GM12878 (cell line): ENCODE results near the gene GOLGA6L10. TPM values are rescaled to one million over a fixed set of nuclear protein-coding genes. Genes with fewer than 3 reads are reported as not detected.
"Not testable (repeated sequence)": the region's sequence is repeated elsewhere in the genome, so short reads cannot be mapped to it uniquely, and the experiment has no call there.

Experiments
- ATAC-seq: fragments of 200-7000 bp; cut with Tn5 transposase; 3 replicates; pipeline ENCODE4 v1.9.1; 2020; ENCODE audit warnings: mild to moderate bottlenecking, moderate library complexity
- BruUV-seq: library from RNA; stranded (reverse); fragments of 400-500 nt; replicated peaks from 2 replicates; lab custom pipeline; 2021; lab: Mats Ljungman, UMichigan
- CTCF ChIA-PET: fragments of 300-600 bp; sonication (Branson Sonifier 250); formaldehyde crosslinking; extraction: SDS; loops from one replicate; lab custom pipeline; 2021; ENCODE audit warnings: inconsistent platforms; lab: Yijun Ruan, JAX
- POLR2A ChIA-PET: fragments of 350-600 bp; formaldehyde crosslinking; extraction: SDS; loops from one replicate; lab custom pipeline; 2021; ENCODE audit warnings: inconsistent platforms; lab: Charles Lee
- RAD21 ChIA-PET: fragments of 300-600 bp; sonication (Branson Sonifier 250); formaldehyde crosslinking; loops from one replicate; lab custom pipeline; 2023; ENCODE audit warnings: antibody characterized with exemption; ENCODE audit not compliant: unreplicated experiment; lab: Charles Lee
- SMC1A ChIA-PET: fragments of 300-600 bp; sonication (Branson Sonifier 250); formaldehyde crosslinking; loops from one replicate; lab custom pipeline; 2023; ENCODE audit not compliant: unreplicated experiment, uncharacterized antibody; lab: Charles Lee
- DNase-seq: peaks from one replicate; pipeline ENCODE4 v3.0.0-alpha.2; 2011; ENCODE audit warnings: low read depth, low spot score
- FAIRE-seq: peaks from 3 replicates; lab custom pipeline; 2011; peaks lifted over from hg19 to GRCh38; lab: Jason Lieb, UNC
- H2AFZ ChIP-seq: 2 replicates; pipeline ENCODE4 v1.6.0; 2011; ENCODE audit warnings: low read depth, low read length, control low read depth; ENCODE audit not compliant: control insufficient read depth
- H3K27ac ChIP-seq: 2 replicates; pipeline ENCODE4 v1.5.1; 2011; ENCODE audit warnings: control low read depth; ENCODE audit not compliant: control insufficient read depth, insufficient read depth
- H3K27me3 ChIP-seq, 2 experiments: replicated peaks in 1 of 2; 2 replicates each; pipeline versions ENCODE4 v1.6.0 to v1.6.1; 2011; ENCODE audit warnings: low read length in 1 of 2; ENCODE audit not compliant: control insufficient read depth in 2 of 2, insufficient read depth in 2 of 2
- H3K36me3 ChIP-seq, 2 experiments: 2 replicates each; pipeline ENCODE4 v1.5.1; 2011; ENCODE audit warnings: low read length in 1 of 2; ENCODE audit not compliant: control insufficient read depth in 2 of 2, insufficient read depth in 2 of 2
- H3K4me1 ChIP-seq: 2 replicates; pipeline ENCODE4 v1.6.1; 2011; ENCODE audit warnings: mild to moderate bottlenecking, low read length, moderate library complexity, mixed read lengths; ENCODE audit not compliant: control insufficient read depth, insufficient read depth
- H3K4me2 ChIP-seq: 2 replicates; pipeline ENCODE4 v1.6.0; 2011; ENCODE audit warnings: control low read depth; ENCODE audit not compliant: control insufficient read depth, insufficient read depth
- H3K4me3 ChIP-seq: fragments of 200-600 bp; sonication (generic); 2 replicates; pipeline ENCODE4 v1.5.1; 2016
- H3K79me2 ChIP-seq: 2 replicates; pipeline ENCODE4 v1.6.0; 2011; ENCODE audit warnings: low read length; ENCODE audit not compliant: control insufficient read depth, insufficient read depth
- H3K9ac ChIP-seq: 2 replicates; pipeline ENCODE4 v1.8.0; 2011; ENCODE audit warnings: low read length, control low read depth, mixed read lengths; ENCODE audit not compliant: control insufficient read depth, insufficient read depth
- H3K9me3 ChIP-seq: replicated peaks from 3 replicates; pipeline ENCODE4 v1.5.1; 2011; ENCODE audit warnings: mild to moderate bottlenecking, low read length; ENCODE audit not compliant: control insufficient read depth, insufficient read depth
- H4K20me1 ChIP-seq: 2 replicates; pipeline ENCODE4 v1.6.0; 2011; ENCODE audit not compliant: control insufficient read depth, insufficient read depth
- ELK1 ChIP-seq: IDR thresholded peaks from 2 replicates; pipeline ENCODE4 v1.6.1; 2012; ENCODE audit warnings: low read depth, low read length, improper control_type of control experiment
- NFXL1 ChIP-seq: fragments of 450-650 bp; IDR thresholded peaks from 2 replicates; pipeline ENCODE4 v1.6.1; 2017; ENCODE audit warnings: antibody characterized with exemption, mild to moderate bottlenecking, borderline replicate concordance
- PAX5 ChIP-seq: IDR thresholded peaks from 2 replicates; pipeline ENCODE4 v1.6.1; 2011; ENCODE audit warnings: low read depth, low read length, borderline replicate concordance
- PML ChIP-seq: IDR thresholded peaks from 2 replicates; pipeline ENCODE4 v1.6.1; 2012; ENCODE audit warnings: low read length, inconsistent platforms
- RAD21 ChIP-seq: IDR thresholded peaks from 2 replicates; pipeline ENCODE4 v1.6.1; 2011; ENCODE audit warnings: mild to moderate bottlenecking, low read depth, low read length, moderate library complexity; ENCODE audit not compliant: insufficient read depth
- RAD51 ChIP-seq: fragments of 450-650 bp; IDR thresholded peaks from 2 replicates; pipeline ENCODE4 v1.6.1; 2016; ENCODE audit warnings: moderate library complexity, mild to moderate bottlenecking, inconsistent platforms
- RFX5 ChIP-seq: IDR thresholded peaks from 2 replicates; pipeline ENCODE4 v1.6.1; 2011; ENCODE audit warnings: low read depth, low read length, improper control_type of control experiment
- SREBF2 ChIP-seq: IDR thresholded peaks from 2 replicates; pipeline ENCODE4 v1.6.1; 2012; ENCODE audit warnings: mild to moderate bottlenecking, low read length
- ZNF207 ChIP-seq: fragments of 450-650 bp; IDR thresholded peaks from 2 replicates; pipeline ENCODE4 v1.6.1; 2014; ENCODE audit warnings: antibody characterized with exemption, mild to moderate bottlenecking, borderline replicate concordance
- WGBS: methylation state at CpG from one replicate; pipeline ENCODE4 v1.1.6; 2016; ENCODE audit warnings: low lambda C conversion rate; ENCODE audit not compliant: insufficient replicate concordance, insufficient coverage; ENCODE audit errors: missing lambda C conversion rate; 5-methylcytosine and 5-hydroxymethylcytosine counted together
- in situ Hi-C: fragments of 300-500 bp; cut with MboI; formaldehyde crosslinking; loops from 9 replicates; pipeline ENCODE4 v1.14.3; 2018; ENCODE audit warnings: mixed read lengths
- intact Hi-C: fragments of 100-400 bp; cut with micrococcal nuclease; formaldehyde crosslinking; loops from one replicate; pipeline ENCODE4 v1.14.2; 2022; ENCODE audit not compliant: unreplicated experiment
- polyA plus RNA-seq, 11 experiments: library from polyadenylated mRNA; depleted of rRNA in 4 of 11; unstranded in 6 of 11; stranded (reverse) in 5 of 11; fragments of >200 nt; fragmentation: Nextera tagmentation in 4 of 11; fragmentation: Illumina TruSeq in 1 of 11; extraction: Ambion mirVana in 4 of 11; extraction: Trizol in 1 of 11; gene quantifications; 1 replicate in 1 of 11; 2 replicates in 10 of 11; pipeline versions ENCODE4 v1.2.1 to v1.2.3, GENCODE V29; 2011 to 2016; ENCODE audit warnings: inconsistent platforms in 2 of 11, missing spikeins in 2 of 11, low read depth in 1 of 11
- total RNA-seq, 4 experiments: library from RNA; depleted of rRNA in 3 of 4; stranded (reverse); fragments of >200 nt in 3 of 4; fragmentation: Illumina TruSeq in 1 of 4; extraction: Trizol in 1 of 4; gene quantifications; 2 replicates each; pipeline versions ENCODE4 v1.2.1 to v1.2.3, GENCODE V29; 2013 to 2021
- TF ChIP-seq, protein P1 (sequence below): IDR thresholded peaks from 2 replicates; pipeline ENCODE4 v1.6.1; 2011; ENCODE audit warnings: borderline replicate concordance, low read depth, mild to moderate bottlenecking, moderate library complexity, low read length; ENCODE audit not compliant: insufficient read depth, poor library complexity, severe bottlenecking
- TF ChIP-seq, protein P2 (sequence below): fragments of 450-650 bp; conservative IDR thresholded peaks from 2 replicates; pipeline ENCODE4 v1.6.1; 2017; ENCODE audit warnings: mild to moderate bottlenecking, moderate library complexity

GOLGA6L10 gene
- total and polyA plus RNA-seq, 10 of the 15 experiments (the other 5 are each of a cell fraction or from before 2014, with no cell fraction given), result 0.68 to 6.7 (median 1.3) TPM

- SMC1A ChIA-PET, ATAC-seq, H3K27ac ChIP-seq, H3K4me3 ChIP-seq, H3K4me2 ChIP-seq, H3K79me2 ChIP-seq, CTCF ChIA-PET, intact Hi-C loops, H3K4me1 ChIP-seq, POLR2A ChIA-PET, H3K27me3 ChIP-seq, FAIRE-seq, H4K20me1 ChIP-seq, in situ Hi-C loops, H3K36me3 ChIP-seq, H3K9me3 ChIP-seq, H2AFZ ChIP-seq, H3K9ac ChIP-seq, BruUV-seq, DNase-seq, RAD21 ChIA-PET: not testable (repeated sequence)
- WGBS, result 46% methylated on average over 21 of the region's 21 CpGs
These were observed 35.1 kb downstream of the GOLGA6L10 start for GRCh38 chr15:82313951-82314768.

- SMC1A ChIA-PET, result no interaction called here
- no peaks in the 10 kb centered on the region for H4K20me1 ChIP-seq
- H3K27me3 ChIP-seq, result no peaks in the 10 kb centered on the region
- no peaks in the 10 kb centered on the region for H3K79me2 ChIP-seq
- in situ Hi-C loops, result no loop called here
- no peak overlapping the region for H3K9ac ChIP-seq
- ATAC-seq (no peak), FAIRE-seq (no peak), DNase-seq (no peak)
- no peak overlapping the region for H2AFZ ChIP-seq
- H3K4me1 ChIP-seq, result no peaks in the 10 kb centered on the region
- no TSS peak for BruUV-seq
- no peak overlapping the region for H3K4me3 ChIP-seq
- 37% methylated on average over 2 of the region's 2 CpGs for WGBS
- POLR2A ChIA-PET, result no interaction called here
- no peak overlapping the region for H3K4me2 ChIP-seq
- H3K36me3 ChIP-seq, result no peaks in the 10 kb centered on the region
- CTCF ChIA-PET, result no interaction called here
- RAD21 ChIA-PET, result no interaction called here
- TF ChIP-seq SREBF2 (no peak), RAD51 (no peak), ELK1 (no peak), PML (no peak), NFXL1 (no peak), RFX5 (no peak), RAD21 (no peak), PAX5 (no peak), ZNF207 (no peak)
- TF ChIP-seq, protein P1, sequence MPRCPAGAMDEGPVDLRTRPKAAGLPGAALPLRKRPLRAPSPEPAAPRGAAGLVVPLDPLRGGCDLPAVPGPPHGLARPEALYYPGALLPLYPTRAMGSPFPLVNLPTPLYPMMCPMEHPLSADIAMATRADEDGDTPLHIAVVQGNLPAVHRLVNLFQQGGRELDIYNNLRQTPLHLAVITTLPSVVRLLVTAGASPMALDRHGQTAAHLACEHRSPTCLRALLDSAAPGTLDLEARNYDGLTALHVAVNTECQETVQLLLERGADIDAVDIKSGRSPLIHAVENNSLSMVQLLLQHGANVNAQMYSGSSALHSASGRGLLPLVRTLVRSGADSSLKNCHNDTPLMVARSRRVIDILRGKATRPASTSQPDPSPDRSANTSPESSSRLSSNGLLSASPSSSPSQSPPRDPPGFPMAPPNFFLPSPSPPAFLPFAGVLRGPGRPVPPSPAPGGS, result no peak
- TF ChIP-seq, protein P2, sequence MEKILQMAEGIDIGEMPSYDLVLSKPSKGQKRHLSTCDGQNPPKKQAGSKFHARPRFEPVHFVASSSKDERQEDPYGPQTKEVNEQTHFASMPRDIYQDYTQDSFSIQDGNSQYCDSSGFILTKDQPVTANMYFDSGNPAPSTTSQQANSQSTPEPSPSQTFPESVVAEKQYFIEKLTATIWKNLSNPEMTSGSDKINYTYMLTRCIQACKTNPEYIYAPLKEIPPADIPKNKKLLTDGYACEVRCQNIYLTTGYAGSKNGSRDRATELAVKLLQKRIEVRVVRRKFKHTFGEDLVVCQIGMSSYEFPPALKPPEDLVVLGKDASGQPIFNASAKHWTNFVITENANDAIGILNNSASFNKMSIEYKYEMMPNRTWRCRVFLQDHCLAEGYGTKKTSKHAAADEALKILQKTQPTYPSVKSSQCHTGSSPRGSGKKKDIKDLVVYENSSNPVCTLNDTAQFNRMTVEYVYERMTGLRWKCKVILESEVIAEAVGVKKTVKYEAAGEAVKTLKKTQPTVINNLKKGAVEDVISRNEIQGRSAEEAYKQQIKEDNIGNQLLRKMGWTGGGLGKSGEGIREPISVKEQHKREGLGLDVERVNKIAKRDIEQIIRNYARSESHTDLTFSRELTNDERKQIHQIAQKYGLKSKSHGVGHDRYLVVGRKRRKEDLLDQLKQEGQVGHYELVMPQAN, result no peak
- TF ChIP-seq, all 136 proteins: peak for 0
- Histone ChIP-seq H3K27ac (no peak overlapping the region), H3K9me3 (no peaks in the 10 kb centered on the region; the same call in 2 of the 3 replicates)
- intact Hi-C loops, result no loop called here
These were observed 35.8 kb downstream of the GOLGA6L10 start for GRCh38 chr15:82313446-82313845.
